GM19035 (cell line): ENCODE measurements around the gene SSR3.

ENCODE experiments used
- ATAC-seq: cut with Tn5 transposase; IDR thresholded peaks from one replicate; pipeline ENCODE4 v1.9.1; 2021; ENCODE audit not compliant: unreplicated experiment

The SSR3 gene

GRCh38 chr3:156495816-156496215 is 59.1 kb downstream of the SSR3 start:
- ATAC-seq: no peak

- ATAC-seq: no peak
These were observed 61.0 kb downstream of the SSR3 start for GRCh38 chr3:156493887-156494286.

GRCh38 chr3:156492801-156493261 is 62.1 kb downstream of the SSR3 start:
- ATAC-seq: no peak

- no peak for ATAC-seq
These were observed 63.7 kb downstream of the SSR3 start for GRCh38 chr3:156491192-156491591.
